SIG-M5 treated with dmso at 0.1 percent for 504 hours (cell line): Measurements from ENCODE around the gene PRR35.
A peak's percentile ranks its signal among the peaks of the same experiment; 100 is the strongest.
"Not testable (repeated sequence)": the region's sequence is repeated elsewhere in the genome, so short reads cannot be mapped to it uniquely, and the experiment has no call there.

Experiments used
- DNase-seq: peaks from one replicate; lab custom pipeline; 2025; ENCODE audit not compliant: unreplicated experiment; lab: John Stamatoyannopoulos, UW

Gene PRR35

DNA sequence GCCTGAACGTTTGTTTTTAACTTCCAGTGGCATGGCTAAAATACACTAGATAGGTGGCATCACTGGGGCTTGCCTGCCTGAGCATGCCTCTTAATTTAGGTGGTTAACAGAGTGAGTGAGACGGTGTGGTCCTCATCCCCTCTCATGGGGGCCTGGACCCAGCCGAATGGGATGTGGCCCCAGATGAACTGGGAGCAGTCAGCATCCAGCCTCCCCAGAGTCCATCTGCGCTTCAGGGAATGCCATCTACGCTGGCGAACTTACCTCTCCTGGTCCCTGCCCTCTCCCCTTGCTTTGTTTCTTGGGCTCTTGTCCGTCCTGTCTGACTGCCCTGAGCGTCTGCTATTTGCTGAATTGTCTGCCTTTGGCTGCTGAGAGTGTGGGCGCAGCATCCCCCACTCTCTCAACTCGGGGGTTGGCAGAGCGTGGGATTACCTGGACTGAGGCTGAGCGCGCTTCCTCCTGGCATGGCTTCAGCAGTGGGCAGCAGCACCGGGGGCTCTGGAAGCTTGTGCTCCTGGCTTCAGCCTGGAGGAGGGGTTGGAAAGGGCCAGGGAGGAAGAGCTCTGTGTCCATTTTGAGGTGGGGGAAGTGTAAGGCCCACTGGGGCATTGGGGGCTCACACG is 31.8 kb downstream of the PRR35 start:
- no peak for DNase-seq

DNA sequence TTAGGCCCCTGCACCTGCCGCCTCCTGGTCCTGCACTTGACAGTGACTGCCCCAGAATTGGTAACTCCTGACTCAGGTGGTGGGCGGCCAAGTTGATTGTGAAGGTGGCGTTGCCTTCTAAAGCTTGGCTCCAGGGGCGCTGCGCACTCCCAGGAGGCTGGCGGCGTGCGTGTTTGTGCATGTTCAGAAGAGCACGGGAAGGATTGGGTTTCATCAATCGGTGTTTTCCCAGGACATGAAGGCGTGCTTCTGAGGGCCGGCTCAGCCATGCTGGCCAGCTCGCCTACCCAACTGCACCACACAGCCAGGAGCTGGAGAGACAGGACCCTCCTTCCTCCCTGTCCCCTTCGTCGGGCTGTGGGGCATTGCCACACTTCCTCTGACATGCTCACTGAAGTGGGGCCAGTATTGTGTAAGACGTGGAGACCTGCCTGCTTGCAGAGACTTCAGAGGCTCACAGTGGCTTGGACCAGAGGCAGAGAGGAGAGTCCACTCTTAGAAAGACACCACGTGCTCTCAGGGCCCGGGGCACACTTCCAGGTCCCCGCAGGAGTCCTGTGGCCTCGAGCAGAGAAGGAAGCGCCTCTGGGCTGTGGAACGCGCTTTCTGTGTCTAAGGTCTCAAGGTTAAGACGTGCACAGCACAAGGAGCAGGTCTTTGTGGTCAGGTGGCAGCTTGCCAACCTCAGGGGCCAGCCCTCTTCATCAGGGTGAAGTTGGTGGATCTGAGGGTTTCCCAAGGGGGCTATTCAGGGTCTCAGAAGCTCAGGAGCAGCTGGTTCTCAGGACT is 32.5 kb downstream of the PRR35 start:
- DNase-seq, result peak; percentile 87

- peak; percentile 50 for DNase-seq
Measured at GRCh38 chr16:593406-593805, 33.2 kb downstream of the PRR35 start.

DNA sequence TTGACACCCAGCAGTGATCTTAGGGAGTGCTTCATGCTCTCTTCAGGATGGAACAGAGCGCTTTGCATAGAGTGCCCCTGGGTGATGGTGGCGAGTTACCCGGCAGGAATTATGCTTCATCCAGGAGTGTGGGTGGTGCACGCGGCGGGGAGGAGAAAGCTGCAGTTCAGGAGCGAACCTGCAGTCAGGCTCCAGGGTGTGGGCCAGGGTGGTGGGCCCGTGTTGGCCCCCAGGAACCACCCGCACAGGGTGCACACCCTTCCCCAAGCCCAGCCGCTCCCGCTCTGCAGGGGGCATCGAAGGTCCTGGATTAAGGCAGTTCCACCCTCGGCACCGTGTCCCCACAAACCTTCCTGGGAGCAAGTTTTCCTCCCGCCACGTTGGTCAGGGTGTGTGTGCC is 33.6 kb downstream of the PRR35 start:
- DNase-seq, result no peak

- DNase-seq, result no peak
Measured at GRCh38 chr16:595094-595528, 34.9 kb downstream of the PRR35 start.

DNA sequence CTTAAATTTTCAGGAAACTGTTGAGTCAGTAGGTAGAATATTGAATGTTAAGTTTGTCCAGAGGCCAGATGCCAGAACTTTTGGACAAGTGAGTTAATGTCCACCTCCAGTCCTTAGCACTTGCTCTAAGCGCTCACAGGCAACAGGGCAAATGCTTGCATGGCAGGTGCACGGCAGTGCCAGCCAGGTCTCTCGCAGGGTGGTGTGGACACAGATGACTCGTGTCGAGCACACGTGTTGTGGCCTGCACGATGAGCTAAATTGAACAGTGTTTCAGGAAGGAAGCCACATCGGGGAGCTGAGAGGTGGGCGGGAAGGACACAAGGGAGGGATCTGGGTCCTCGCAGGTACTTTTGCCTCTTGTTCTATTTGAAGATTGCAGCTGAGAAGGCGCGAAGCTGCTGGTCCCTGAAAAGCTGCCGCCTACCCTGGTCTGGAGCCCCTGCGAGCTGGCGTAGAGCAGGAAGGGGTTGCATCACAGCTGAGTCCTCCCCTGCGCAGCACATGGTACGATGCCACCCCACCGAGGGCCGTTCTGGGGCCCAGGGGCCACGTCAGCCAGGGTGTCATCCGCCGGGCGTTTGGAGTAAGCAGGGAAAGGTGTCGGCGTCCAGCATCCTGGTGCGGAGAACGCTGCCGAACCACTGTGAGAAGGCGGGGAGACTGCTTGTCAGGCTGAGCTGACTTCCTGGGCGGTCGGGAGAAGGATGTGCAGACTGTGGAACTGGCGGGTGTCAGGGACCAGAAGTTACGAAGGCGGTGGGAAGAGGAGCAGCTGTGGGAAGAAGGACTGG is 35.9 kb downstream of the PRR35 start:
- DNase-seq, result peak; percentile 10

DNA sequence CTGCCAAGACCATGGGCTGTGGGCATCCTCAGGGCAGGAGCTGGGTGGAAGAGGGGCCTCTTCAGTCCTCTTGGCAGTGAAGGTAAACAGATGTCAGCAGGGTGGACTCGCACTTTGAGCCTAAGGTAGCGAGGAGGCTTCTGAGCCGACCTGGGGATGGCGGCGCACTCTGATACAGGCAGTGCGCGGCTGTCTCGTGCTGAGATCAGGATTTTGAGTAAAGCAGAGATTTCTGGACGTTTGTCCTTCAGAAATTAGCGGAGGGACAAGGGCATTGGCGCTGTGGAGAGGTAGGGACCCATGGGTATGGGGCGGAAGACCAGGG is 36.5 kb downstream of the PRR35 start:
- no peak for DNase-seq

DNA sequence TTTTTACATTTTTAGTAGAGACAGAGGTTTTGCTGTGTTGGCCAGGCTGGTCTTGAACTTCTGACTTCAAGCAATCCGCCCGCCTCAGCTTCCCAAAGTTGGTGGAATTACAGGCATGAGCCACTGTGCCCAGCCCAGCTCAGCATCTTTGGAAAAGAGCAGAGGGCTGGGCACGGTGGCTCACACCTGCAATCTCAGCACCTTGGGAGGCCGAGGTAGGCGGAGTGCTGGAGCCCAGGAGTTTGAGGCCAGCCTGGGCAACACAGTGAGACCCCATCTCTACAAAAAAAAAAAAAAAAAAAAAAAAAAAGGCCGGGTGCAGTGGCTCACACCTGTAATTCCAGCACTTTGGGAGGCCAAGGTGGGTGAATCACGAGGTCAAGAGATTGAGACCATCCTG is 37.5 kb downstream of the PRR35 start:
- DNase-seq, result not testable (repeated sequence)

- DNase-seq, result no peak
Measured at GRCh38 chr16:598823-599739, 38.9 kb downstream of the PRR35 start.

GRCh38 chr16:600781-601180 is 40.6 kb downstream of the PRR35 start:
- peak; percentile 49 for DNase-seq

- no peak for DNase-seq
Measured at GRCh38 chr16:603933-604332, 43.7 kb downstream of the PRR35 start.

DNA sequence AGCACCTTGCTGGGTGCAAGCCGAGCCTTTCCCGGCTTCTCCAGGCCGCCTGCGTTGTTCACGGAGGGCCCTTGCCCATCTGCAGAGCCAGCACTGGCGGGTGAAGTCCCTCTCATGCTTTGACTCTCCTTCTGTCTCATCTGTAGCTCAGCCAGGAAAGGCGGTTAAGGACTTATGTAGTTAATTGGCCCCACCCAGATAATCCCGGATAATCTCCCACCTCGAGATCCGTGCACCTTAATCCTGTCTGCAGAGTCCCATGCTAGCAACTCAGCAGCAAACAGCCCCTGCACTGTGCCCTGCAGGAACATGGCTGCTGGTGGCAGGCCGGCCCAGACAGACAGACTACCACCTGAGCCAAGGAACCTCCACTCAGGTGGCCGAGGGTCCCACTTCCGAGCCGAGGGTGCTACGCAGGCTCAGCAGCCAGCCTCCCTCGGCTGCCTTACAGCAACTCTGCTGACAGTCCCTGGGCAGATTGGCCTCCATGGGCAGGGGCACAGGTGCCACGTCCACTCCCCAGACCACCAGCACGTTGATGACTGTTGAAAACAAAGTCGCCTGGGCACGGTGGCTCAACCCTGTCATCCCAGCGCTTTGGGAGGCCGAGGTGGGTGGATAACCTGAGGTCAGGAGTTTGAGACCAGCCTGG is 46.6 kb downstream of the PRR35 start:
- no peak for DNase-seq

- DNase-seq, result no peak
Measured at GRCh38 chr16:608019-608418, 47.8 kb downstream of the PRR35 start.

DNA sequence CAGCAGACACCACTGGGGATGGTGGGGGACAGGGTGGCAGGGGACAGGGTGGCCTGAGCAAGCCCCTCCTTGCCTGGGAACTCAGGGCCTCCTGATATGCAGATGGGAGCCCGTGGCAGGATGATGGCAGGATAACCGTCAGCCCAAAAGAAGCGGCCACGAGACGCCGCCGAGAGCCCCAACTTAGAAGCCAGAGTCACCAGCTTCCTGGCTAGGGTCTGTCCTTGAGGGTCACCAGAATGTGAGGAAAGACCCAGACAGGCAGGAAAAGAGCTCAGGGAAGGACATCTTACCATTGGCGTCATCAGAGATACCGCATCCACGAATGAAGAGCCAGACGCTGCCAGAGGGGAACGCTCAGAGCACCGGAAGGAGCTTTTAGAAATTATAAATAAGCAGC is 49.1 kb downstream of the PRR35 start:
- no peak for DNase-seq

DNA sequence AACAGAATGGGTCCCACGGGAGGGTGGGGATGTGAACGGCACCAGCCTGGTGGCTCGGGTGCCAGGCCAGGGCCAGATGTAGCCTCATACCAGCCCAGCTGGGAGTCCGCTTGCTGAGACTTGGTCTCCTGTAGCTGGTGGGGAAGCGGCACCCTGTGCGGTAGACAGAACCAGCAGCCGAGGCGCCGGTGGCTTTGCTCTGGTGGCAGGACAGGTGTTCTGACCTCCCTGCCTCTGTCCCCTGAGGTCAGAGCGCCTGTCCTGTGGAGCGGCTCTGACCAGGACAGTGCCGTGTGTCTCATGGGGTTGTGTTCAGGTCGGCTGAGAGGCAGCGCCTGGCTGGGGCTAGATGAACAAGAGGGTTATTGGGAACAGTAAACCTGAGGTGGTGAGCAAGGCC is 49.8 kb downstream of the PRR35 start:
- no peak for DNase-seq

- no peak for DNase-seq
Measured at GRCh38 chr16:610513-611381, 50.6 kb downstream of the PRR35 start.

DNA sequence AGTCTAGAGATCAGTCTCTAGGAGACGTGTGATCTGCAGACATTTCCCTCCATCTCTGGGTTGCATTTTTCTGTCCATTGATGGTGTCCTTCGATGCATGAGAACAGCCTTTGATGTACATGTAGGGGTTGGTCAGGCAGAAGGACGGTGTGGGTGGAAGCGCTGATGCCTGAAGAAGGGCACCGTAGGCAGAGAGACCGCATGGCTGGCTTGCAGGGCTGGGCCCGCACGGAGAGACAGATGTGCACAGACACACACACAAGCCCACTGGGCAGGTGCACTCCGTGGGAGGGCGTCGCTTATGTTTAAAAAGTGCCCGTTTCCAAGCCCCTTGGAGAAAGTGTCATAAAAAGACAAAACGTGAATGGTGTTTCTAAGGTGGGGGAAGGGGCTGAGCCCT is 54.9 kb downstream of the PRR35 start:
- no peak for DNase-seq
